IMR-90 (cell line): ENCODE data around the gene VIPR2. TPM values are rescaled to one million over a fixed set of nuclear protein-coding genes. Genes with fewer than 3 reads are reported as not detected.

ENCODE experiments used
- ATAC-seq: fragments of 200-7000 bp; cut with Tn5 transposase; 2 replicates; pipeline ENCODE4 v1.9.1; 2020; ENCODE audit warnings: low read depth, mild to moderate bottlenecking, moderate library complexity
- BruUV-seq: library from RNA; stranded (reverse); fragments of 400-500 nt; replicated peaks from 2 replicates; lab custom pipeline; 2021; lab: Mats Ljungman, UMichigan
- CTCF ChIA-PET: fragments of 300-600 bp; formaldehyde crosslinking; extraction: SDS; loops from one replicate; lab custom pipeline; 2021; ENCODE audit warnings: antibody characterized with exemption; lab: Yijun Ruan, JAX
- POLR2A ChIA-PET: fragments of 300-600 bp; sonication (Branson Sonifier 250); formaldehyde crosslinking; loops from one replicate; lab custom pipeline; 2022; ENCODE audit warnings: antibody characterized with exemption; ENCODE audit not compliant: unreplicated experiment; lab: Charles Lee
- DNase-seq: peaks from one replicate; pipeline ENCODE4 v3.0.0; 2013
- H2AFZ ChIP-seq: replicated peaks from 2 replicates; pipeline ENCODE3; 2013; ENCODE audit warnings: low read length, mild to moderate bottlenecking; ENCODE audit not compliant: poor library complexity
- H2AK5ac ChIP-seq: 2 replicates; pipeline ENCODE4 v1.6.1; 2013; ENCODE audit warnings: low read depth, low read length, inconsistent platforms
- H2AK9ac ChIP-seq: replicated peaks from 2 replicates; pipeline ENCODE3; 2013; ENCODE audit warnings: mild to moderate bottlenecking, low read depth, low read length, moderate library complexity; ENCODE audit not compliant: poor library complexity
- H2BK120ac ChIP-seq: 2 replicates; pipeline ENCODE4 v1.6.1; 2013; ENCODE audit warnings: low read depth, low read length, inconsistent platforms
- H2BK15ac ChIP-seq: 3 replicates; pipeline ENCODE4 v1.6.1; 2013; ENCODE audit warnings: low read depth, low read length, inconsistent platforms
- H2BK20ac ChIP-seq: 2 replicates; pipeline ENCODE4 v1.6.1; 2013; ENCODE audit warnings: low read depth, mild to moderate bottlenecking, inconsistent platforms, low read length, moderate library complexity
- H2BK5ac ChIP-seq: 2 replicates; pipeline ENCODE4 v1.6.1; 2013; ENCODE audit warnings: mild to moderate bottlenecking, low read depth, low read length, inconsistent platforms; ENCODE audit not compliant: poor library complexity, severe bottlenecking
- H3K14ac ChIP-seq: replicated peaks from 2 replicates; pipeline ENCODE4 v1.6.1; 2013; ENCODE audit warnings: low read depth, low read length, inconsistent platforms
- H3K18ac ChIP-seq: 2 replicates; pipeline ENCODE4 v1.6.1; 2013; ENCODE audit warnings: low read depth, low read length, control low read depth
- H3K23ac ChIP-seq: 2 replicates; pipeline ENCODE4 v1.6.1; 2013; ENCODE audit warnings: low read depth, low read length, inconsistent platforms
- H3K27ac ChIP-seq: 2 replicates; pipeline ENCODE4 v1.5.1; 2013; ENCODE audit warnings: mild to moderate bottlenecking, control low read depth, low read length; ENCODE audit not compliant: insufficient read depth
- H3K27me3 ChIP-seq: 2 replicates; pipeline ENCODE4 v1.6.1; 2013; ENCODE audit warnings: low read length; ENCODE audit not compliant: control insufficient read depth, insufficient read depth
- H3K36me3 ChIP-seq: 2 replicates; pipeline ENCODE4 v1.6.1; 2013; ENCODE audit warnings: low read length, mixed read lengths; ENCODE audit not compliant: control insufficient read depth, insufficient read depth
- H3K4ac ChIP-seq: 2 replicates; pipeline ENCODE4 v1.6.1; 2013; ENCODE audit warnings: low read depth, low read length, inconsistent platforms
- H3K4me1 ChIP-seq: 2 replicates; pipeline ENCODE4 v1.6.1; 2013; ENCODE audit warnings: low read length, mixed read lengths; ENCODE audit not compliant: control insufficient read depth, insufficient read depth
- H3K4me2 ChIP-seq: 2 replicates; pipeline ENCODE4 v1.6.1; 2013; ENCODE audit warnings: low read depth, mild to moderate bottlenecking, control low read depth, low read length, moderate library complexity
- H3K4me3 ChIP-seq: 2 replicates; pipeline ENCODE4 v1.5.1; 2013; ENCODE audit warnings: low read depth, mild to moderate bottlenecking, control low read depth, low read length, moderate library complexity; ENCODE audit not compliant: insufficient read depth
- H3K56ac ChIP-seq: 2 replicates; pipeline ENCODE4 v1.6.1; 2013; ENCODE audit warnings: low read length, inconsistent platforms; ENCODE audit not compliant: insufficient read depth; ENCODE audit errors: extremely low read depth
- H3K79me1 ChIP-seq, 2 experiments: 2 replicates each; pipeline ENCODE4 v1.6.1; 2013; ENCODE audit warnings: low read length in 2 of 2, inconsistent platforms in 1 of 2, low read depth in 1 of 2
- H3K9ac ChIP-seq: 2 replicates; pipeline ENCODE4 v1.6.1; 2013; ENCODE audit warnings: low read depth, low read length, control low read depth
- H3K9me1 ChIP-seq: 2 replicates; pipeline ENCODE4 v1.6.1; 2013; ENCODE audit warnings: low read length, inconsistent platforms; ENCODE audit not compliant: insufficient read depth
- H3K9me3 ChIP-seq: 2 replicates; pipeline ENCODE4 v1.6.1; 2013; ENCODE audit warnings: low read length; ENCODE audit not compliant: control insufficient read depth, insufficient read depth
- H4K20me1 ChIP-seq: 2 replicates; pipeline ENCODE4 v1.6.1; 2013; ENCODE audit warnings: low read length, inconsistent platforms; ENCODE audit not compliant: insufficient read depth
- H4K5ac ChIP-seq: 2 replicates; pipeline ENCODE4 v1.6.1; 2013; ENCODE audit warnings: mild to moderate bottlenecking, low read depth, low read length, control low read depth
- H4K8ac ChIP-seq, 2 experiments: 2 replicates each; pipeline ENCODE4 v1.6.1; 2013; ENCODE audit warnings: low read depth in 2 of 2, low read length in 2 of 2, control low read depth in 1 of 2, inconsistent platforms in 1 of 2
- H4K91ac ChIP-seq: 2 replicates; pipeline ENCODE4 v1.6.1; 2013; ENCODE audit warnings: low read depth, low read length, inconsistent platforms; ENCODE audit not compliant: insufficient read depth
- CEBPB ChIP-seq: IDR thresholded peaks from 2 replicates; pipeline ENCODE4 v1.6.1; 2012; ENCODE audit warnings: low read depth, low read length, improper control_type of control experiment
- CHD1 ChIP-seq: IDR thresholded peaks from 2 replicates; pipeline ENCODE4 v1.6.1; 2012; ENCODE audit warnings: low read depth, low read length, improper control_type of control experiment
- ELK1 ChIP-seq: fragments of 150-350 bp; IDR thresholded peaks from 2 replicates; pipeline ENCODE4 v1.6.1; 2016; ENCODE audit warnings: low read depth, mild to moderate bottlenecking, low read length, moderate library complexity, borderline replicate concordance
- FOS ChIP-seq: fragments of 150-350 bp; IDR thresholded peaks from 2 replicates; pipeline ENCODE4 v1.6.1; 2016; ENCODE audit warnings: low read depth, low read length
- MAFK ChIP-seq: IDR thresholded peaks from 2 replicates; pipeline ENCODE4 v1.6.1; 2012; ENCODE audit warnings: low read depth, low read length, improper control_type of control experiment
- MAZ ChIP-seq: IDR thresholded peaks from 2 replicates; pipeline ENCODE4 v1.6.1; 2012; ENCODE audit warnings: low read depth, mild to moderate bottlenecking, low read length, improper control_type of control experiment, moderate library complexity, borderline replicate concordance
- MXI1 ChIP-seq: IDR thresholded peaks from 2 replicates; pipeline ENCODE4 v1.6.1; 2012; ENCODE audit warnings: low read depth, mild to moderate bottlenecking, low read length, moderate library complexity, borderline replicate concordance
- NFE2L2 ChIP-seq: fragments of 150-350 bp; IDR thresholded peaks from 2 replicates; pipeline ENCODE4 v1.6.1; 2016; ENCODE audit warnings: low read depth, mild to moderate bottlenecking, low read length
- POLR2A ChIP-seq: IDR thresholded peaks from 2 replicates; pipeline ENCODE4 v1.6.1; 2012; ENCODE audit warnings: mild to moderate bottlenecking, low read depth, low read length
- RAD21 ChIP-seq: IDR thresholded peaks from 2 replicates; pipeline ENCODE4 v1.6.1; 2012; ENCODE audit warnings: low read length, improper control_type of control experiment
- RCOR1 ChIP-seq: IDR thresholded peaks from 2 replicates; pipeline ENCODE4 v1.6.1; 2012; ENCODE audit warnings: mild to moderate bottlenecking, low read length, improper control_type of control experiment; ENCODE audit not compliant: insufficient replicate concordance
- RFX5 ChIP-seq: IDR thresholded peaks from 2 replicates; pipeline ENCODE4 v1.8.0; 2012; ENCODE audit warnings: low read depth, mild to moderate bottlenecking, low read length, moderate library complexity
- SMC3 ChIP-seq: fragments of 150-350 bp; IDR thresholded peaks from 2 replicates; pipeline ENCODE4 v1.6.1; 2016; ENCODE audit warnings: low read depth, mild to moderate bottlenecking, antibody characterized with exemption, low read length, moderate library complexity
- WGBS, 2 experiments: methylation state at CpG; one replicate each; pipeline versions ENCODE4 v1.1.5 to v1.1.7; 2013; ENCODE audit warnings: missing lambda C conversion rate in 2 of 2; ENCODE audit not compliant: insufficient read length in 1 of 2; ENCODE audit errors: extremely low coverage in 2 of 2; 5-methylcytosine and 5-hydroxymethylcytosine counted together
- dilution Hi-C: fragments of 300-500 bp; cut with HindIII; formaldehyde crosslinking; loops from one replicate; pipeline ENCODE4 v1.14.3; 2018; ENCODE audit warnings: low sequenced_read_pairs; ENCODE audit not compliant: unreplicated experiment
- in situ Hi-C: fragments of 300-500 bp; cut with MboI; formaldehyde crosslinking; loops from 3 replicates; pipeline ENCODE4 v1.14.3; 2019; ENCODE audit warnings: low sequenced_read_pairs, inconsistent platforms, mixed read lengths
- intact Hi-C: fragments of 100-400 bp; cut with micrococcal nuclease; formaldehyde crosslinking; loops from 2 replicates; pipeline ENCODE4 v1.10.0; 2022
- polyA plus RNA-seq, 3 experiments: library from polyadenylated mRNA; depleted of rRNA; stranded (reverse); fragments of >200 nt; gene quantifications; 2 replicates each; pipeline ENCODE4 v1.2.3, GENCODE V29; 2012; ENCODE audit warnings: low replicate concordance in 1 of 3
- total RNA-seq: library from RNA; depleted of rRNA; stranded (reverse); fragments of >200 nt; gene quantifications from 2 replicates; pipeline ENCODE4 v1.2.3, GENCODE V29; 2012
- TF ChIP-seq, protein P1 (sequence below): fragments of 150-350 bp; IDR thresholded peaks from 2 replicates; pipeline ENCODE4 v1.6.1; 2017; ENCODE audit warnings: mild to moderate bottlenecking, antibody characterized with exemption, low read length, low read depth
- TF ChIP-seq, protein P2 (sequence below): conservative IDR thresholded peaks from 2 replicates; pipeline ENCODE4 v1.5.1; 2012; ENCODE audit warnings: mild to moderate bottlenecking, low read depth, low read length, improper control_type of control experiment

Gene VIPR2
- total and polyA plus RNA-seq, 2 of the 4 experiments (the other 2 are of a cell fraction) = not detected

- Histone ChIP-seq H2BK20ac (no peak overlapping the region), H3K56ac (no peak overlapping the region), H2BK15ac (no peak overlapping the region), H3K23ac (no peak overlapping the region), H3K9me1 (no peaks in the 10 kb centered on the region), H3K79me1 (no peaks in the 10 kb centered on the region), H3K27me3 (no peaks in the 10 kb centered on the region), H3K14ac (no peak overlapping the region), H4K20me1 (no peaks in the 10 kb centered on the region), H2AK9ac (no peak overlapping the region), H3K4me2 (no peak overlapping the region), H4K8ac (no peak overlapping the region), H3K27ac (peak overlapping the region; percentile 10; the same call in 1 of the 2 replicates), H2BK120ac (no peak overlapping the region), H3K9me3 (no peaks in the 10 kb centered on the region; the same call in none of the 2 replicates), H3K4me1 (peaks cover 7% of the 10 kb centered on the region; the same call in 1 of the 2 replicates), H3K18ac (peak overlapping the region; percentile 52; the same call in 1 of the 2 replicates), H3K36me3 (no peaks in the 10 kb centered on the region), H4K5ac (no peak overlapping the region; the same call in 1 of the 2 replicates), H2BK5ac (no peak overlapping the region), H4K91ac (no peak overlapping the region), H2AK5ac (no peak overlapping the region), H3K4ac (no peak overlapping the region), H2AFZ (no peak overlapping the region), H3K9ac (no peak overlapping the region), H3K4me3 (no peak overlapping the region)
- ChIA-PET POLR2A (no interaction called here), CTCF (no interaction called here)
- ATAC-seq (no peak), DNase-seq (no peak)
- in situ Hi-C loops = no loop called here
- dilution Hi-C loops = no loop called here
- WGBS, 2 experiments = 27% methylated on average over 9 of the region's 15 CpGs; no CpG with 5 or more reads in 1 of the 2 experiments
- intact Hi-C loops = no loop called here
- no TSS peak for BruUV-seq
- TF ChIP-seq POLR2A (no peak), SMC3 (no peak), MAZ (no peak), MXI1 (no peak), MAFK (no peak), FOS (no peak), RAD21 (no peak), ELK1 (no peak), RCOR1 (no peak), NFE2L2 (no peak), CEBPB (no peak), CHD1 (no peak), RFX5 (no peak)
- TF ChIP-seq, protein P1, sequence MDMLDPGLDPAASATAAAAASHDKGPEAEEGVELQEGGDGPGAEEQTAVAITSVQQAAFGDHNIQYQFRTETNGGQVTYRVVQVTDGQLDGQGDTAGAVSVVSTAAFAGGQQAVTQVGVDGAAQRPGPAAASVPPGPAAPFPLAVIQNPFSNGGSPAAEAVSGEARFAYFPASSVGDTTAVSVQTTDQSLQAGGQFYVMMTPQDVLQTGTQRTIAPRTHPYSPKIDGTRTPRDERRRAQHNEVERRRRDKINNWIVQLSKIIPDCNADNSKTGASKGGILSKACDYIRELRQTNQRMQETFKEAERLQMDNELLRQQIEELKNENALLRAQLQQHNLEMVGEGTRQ = no peak
- TF ChIP-seq, protein P2, sequence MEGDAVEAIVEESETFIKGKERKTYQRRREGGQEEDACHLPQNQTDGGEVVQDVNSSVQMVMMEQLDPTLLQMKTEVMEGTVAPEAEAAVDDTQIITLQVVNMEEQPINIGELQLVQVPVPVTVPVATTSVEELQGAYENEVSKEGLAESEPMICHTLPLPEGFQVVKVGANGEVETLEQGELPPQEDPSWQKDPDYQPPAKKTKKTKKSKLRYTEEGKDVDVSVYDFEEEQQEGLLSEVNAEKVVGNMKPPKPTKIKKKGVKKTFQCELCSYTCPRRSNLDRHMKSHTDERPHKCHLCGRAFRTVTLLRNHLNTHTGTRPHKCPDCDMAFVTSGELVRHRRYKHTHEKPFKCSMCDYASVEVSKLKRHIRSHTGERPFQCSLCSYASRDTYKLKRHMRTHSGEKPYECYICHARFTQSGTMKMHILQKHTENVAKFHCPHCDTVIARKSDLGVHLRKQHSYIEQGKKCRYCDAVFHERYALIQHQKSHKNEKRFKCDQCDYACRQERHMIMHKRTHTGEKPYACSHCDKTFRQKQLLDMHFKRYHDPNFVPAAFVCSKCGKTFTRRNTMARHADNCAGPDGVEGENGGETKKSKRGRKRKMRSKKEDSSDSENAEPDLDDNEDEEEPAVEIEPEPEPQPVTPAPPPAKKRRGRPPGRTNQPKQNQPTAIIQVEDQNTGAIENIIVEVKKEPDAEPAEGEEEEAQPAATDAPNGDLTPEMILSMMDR = no peak
Observed at GRCh38 chr7:159010937-159011721, 133.5 kb downstream of the VIPR2 start.
